Stimulated activated naive CD8-positive, alpha-beta T cell treated with anti-CD3 and anti-CD28 coated beads, Interleukin-15, Interleukin-2, amounts not matched to agents 100 U/mL and 50 U/mL, for 24 hours (primary cell): Measurements from ENCODE around the gene CUTA.

Experiments
- ATAC-seq: fragments of 150-1000 bp; cut with Tn5 transposase; one replicate; pipeline ENCODE4 v1.10.0; 2021
- DNase-seq: peaks from one replicate; pipeline ENCODE4 v3.0.0; 2021

CUTA gene, protein sequence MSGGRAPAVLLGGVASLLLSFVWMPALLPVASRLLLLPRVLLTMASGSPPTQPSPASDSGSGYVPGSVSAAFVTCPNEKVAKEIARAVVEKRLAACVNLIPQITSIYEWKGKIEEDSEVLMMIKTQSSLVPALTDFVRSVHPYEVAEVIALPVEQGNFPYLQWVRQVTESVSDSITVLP

DNA sequence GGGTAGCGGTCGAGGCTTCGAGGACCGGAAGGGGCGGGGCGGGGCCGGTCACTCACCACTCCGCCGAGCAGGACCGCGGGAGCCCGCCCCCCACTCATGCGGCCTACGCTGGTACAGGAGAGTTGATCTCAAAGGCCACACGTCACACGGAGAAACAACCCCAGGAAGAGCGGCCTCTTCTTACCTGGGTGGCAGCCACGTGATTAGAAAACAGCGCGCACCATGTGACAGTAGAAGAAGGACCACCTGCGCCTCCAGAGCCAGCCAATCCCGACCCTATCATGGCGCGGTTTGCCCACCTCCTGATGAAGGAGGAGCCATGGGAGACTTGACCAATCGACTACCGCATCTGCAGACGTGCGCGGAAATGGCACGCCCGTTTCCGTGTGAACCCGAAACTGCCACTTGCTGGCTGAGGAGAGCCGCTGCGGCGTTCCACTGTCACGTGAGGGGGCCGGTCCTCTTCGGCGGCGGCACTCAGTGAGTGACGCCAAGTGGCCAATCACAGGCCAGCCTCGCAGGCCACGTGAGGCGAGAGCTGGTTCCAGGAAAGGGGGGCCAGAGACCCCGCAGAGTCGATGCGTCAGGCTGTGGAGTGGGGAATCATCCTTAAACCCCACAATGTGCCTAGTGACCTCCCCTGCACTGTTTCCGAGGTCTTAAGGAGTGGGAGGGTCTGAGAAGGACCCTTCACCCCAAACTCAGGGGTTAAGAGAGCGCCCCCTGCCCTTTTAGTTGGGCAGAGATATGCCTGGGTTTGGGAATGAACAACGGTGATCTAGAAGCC is at the start of gene CUTA:
CUTA (minus strand) TSS at position 205 of the 787 bp plus-strand sequence; CDS start at position 98, 107 bp downstream.
- DNase-seq = peak; percentile 98

GRCh38 chr6:33467091-33467490 is 49.2 kb upstream of the CUTA start:
- no peak for DNase-seq
- ATAC-seq = no peak

More for the DNA sequence above, at the start of gene CUTA:
- ATAC-seq = peak; percentile 87

GRCh38 chr6:33466075-33466735 is 48.3 kb upstream of the CUTA start:
- no peak for ATAC-seq
- DNase-seq = no peak

DNA sequence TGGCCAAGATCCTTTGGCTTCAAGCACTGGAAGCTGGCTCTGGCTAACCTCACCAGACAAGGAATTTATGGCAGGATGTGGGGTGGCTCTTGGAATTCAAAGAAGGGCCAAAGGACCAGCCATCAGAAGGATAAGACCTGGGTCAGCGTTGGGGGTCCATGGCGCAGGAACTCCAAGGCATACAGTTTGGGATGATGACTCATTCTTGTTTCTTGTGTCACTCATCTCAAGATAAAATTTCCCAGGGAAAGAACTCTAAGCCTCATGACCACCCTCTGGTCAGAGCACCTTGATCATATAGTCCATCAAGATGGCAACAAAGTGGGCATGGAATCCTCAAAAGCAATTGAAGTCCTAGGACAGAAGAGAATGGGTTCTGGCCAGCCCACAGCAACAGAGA is 41.3 kb upstream of the CUTA start:
- ATAC-seq = no peak
- DNase-seq = no peak

DNA sequence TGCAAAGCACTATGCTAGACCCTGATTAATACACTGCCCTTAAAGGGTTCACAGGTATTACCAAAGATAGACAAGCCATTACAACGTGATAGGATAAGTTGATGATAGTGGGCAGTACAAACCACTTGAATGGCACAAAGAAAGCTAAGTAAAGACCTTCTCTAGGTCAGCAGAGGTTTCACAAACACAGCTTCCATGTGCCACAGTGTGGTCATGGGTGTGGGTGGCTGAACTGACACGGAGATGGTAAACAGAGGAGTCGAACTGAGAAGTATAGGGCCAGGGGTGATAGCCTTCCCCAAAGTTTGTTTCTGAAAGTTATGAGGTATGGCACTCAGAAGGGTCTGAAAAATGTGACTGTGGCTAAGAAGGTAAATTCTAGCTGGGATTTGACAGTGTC is 40.8 kb upstream of the CUTA start:
- DNase-seq (no peak), ATAC-seq (no peak)

- DNase-seq (no peak), ATAC-seq (no peak)
Observed at GRCh38 chr6:33456156-33456555, 38.2 kb upstream of the CUTA start.

- no peak for ATAC-seq
- DNase-seq = no peak
Observed at GRCh38 chr6:33455051-33455450, 37.1 kb upstream of the CUTA start.

GRCh38 chr6:33454009-33454946 is 36.4 kb upstream of the CUTA start, which contains the start of gene ZBTB9:
Gene ZBTB9 (plus strand): TSS chr6:33454576. CDS start chr6:33455101, 525 bp downstream.
- DNase-seq (peak; percentile 95), ATAC-seq (peak; percentile 99)

GRCh38 chr6:33453393-33454008 is 35.6 kb upstream of the CUTA start:
- ATAC-seq (no peak), DNase-seq (no peak)

GRCh38 chr6:33452496-33452895 is 34.6 kb upstream of the CUTA start:
- ATAC-seq (no peak), DNase-seq (no peak)

DNA sequence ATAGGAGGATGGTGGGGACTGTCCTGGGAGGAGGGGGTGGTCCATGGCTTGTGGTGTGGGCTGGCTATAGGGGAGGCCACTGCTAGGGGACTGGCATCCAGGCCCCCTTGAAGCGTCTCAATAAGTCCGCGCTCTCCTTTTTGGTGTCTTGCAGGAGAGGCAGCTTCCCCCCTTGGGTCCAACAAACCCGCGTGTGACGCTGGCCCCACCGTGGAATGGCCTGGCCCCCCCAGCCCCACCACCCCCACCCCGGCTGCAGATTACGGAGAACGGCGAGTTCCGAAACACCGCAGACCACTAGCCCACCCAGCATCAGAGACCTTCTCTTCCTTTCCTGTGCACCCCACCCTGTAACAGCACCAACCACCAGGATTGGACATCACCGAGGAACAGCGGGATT is 33.7 kb upstream of the CUTA start:
- DNase-seq = no peak
- ATAC-seq = no peak

DNA sequence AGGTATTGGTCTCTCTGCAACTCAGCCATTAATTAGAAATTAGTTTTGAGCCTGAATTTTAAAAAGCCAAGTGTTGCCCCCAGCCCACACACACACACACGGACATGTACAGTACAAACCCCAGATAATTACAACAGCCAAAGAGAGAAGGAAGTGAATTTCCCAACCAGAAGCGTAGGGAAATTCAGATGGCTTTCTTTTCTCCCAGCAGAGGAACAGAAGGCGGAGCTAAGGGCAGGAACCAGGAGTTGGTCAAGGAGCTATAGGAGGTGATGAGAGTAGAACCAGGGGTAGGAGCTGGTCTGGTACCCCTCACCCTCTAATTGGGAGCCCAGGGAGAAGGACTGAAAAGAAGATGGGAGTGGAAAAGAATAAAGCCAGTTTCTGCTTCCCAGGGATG is 32.5 kb upstream of the CUTA start:
- DNase-seq (no peak), ATAC-seq (no peak)

GRCh38 chr6:33446356-33446755 is 28.4 kb upstream of the CUTA start:
- no peak for ATAC-seq
- DNase-seq = no peak

GRCh38 chr6:33445119-33445603 is 27.3 kb upstream of the CUTA start:
- no peak for ATAC-seq
- DNase-seq = no peak

GRCh38 chr6:33443619-33444504 is 26.0 kb upstream of the CUTA start:
- no peak for DNase-seq
- ATAC-seq = no peak

GRCh38 chr6:33443025-33443424 is 25.1 kb upstream of the CUTA start:
- ATAC-seq (no peak), DNase-seq (no peak)

GRCh38 chr6:33442283-33442682 is 24.4 kb upstream of the CUTA start:
- DNase-seq (no peak), ATAC-seq (no peak)

GRCh38 chr6:33441457-33441856 is 23.6 kb upstream of the CUTA start:
- DNase-seq (no peak), ATAC-seq (no peak)

DNA sequence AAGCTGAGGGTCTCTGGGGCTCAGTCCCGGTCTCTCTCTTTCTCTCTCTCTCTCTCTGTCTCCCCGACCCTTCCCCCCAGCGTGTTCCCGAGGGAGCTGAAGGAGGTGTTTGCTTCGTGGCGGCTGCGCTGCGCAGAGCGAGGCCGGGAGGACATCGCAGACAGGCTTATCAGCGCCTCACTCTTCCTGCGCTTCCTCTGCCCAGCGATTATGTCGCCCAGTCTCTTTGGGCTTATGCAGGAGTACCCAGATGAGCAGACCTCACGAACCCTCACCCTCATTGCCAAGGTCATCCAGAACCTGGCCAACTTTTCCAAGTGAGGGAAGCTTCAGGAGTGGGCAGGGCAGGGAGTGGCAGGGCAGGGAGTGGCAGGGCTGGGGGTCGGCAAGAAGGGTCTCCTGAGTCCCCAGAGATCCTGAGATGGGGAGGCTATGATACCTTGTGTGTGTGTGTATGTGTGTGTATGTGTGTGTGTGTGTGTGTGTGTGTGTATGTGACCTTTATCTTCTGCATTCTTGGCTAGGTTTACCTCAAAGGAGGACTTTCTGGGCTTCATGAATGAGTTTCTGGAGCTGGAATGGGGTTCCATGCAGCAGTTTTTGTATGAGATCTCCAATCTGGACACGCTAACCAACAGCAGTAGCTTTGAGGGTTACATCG is 22.9 kb upstream of the CUTA start:
- ATAC-seq (no peak), DNase-seq (no peak)
